HepG2 (cell line): ENCODE results near the gene CCL16. TPM values are rescaled to one million over a fixed set of nuclear protein-coding genes. Genes with fewer than 3 reads are reported as not detected.

Source experiments
- ATAC-seq: fragments of 200-7000 bp; cut with Tn5 transposase; 3 replicates; pipeline ENCODE4 v1.9.1; 2020; ENCODE audit warnings: mild to moderate bottlenecking, moderate library complexity
- BruUV-seq: library from RNA; stranded (reverse); fragments of 400-500 nt; replicated peaks from 2 replicates; lab custom pipeline; 2021; lab: Mats Ljungman, UMichigan
- CTCF ChIA-PET: fragments of 300-600 bp; formaldehyde crosslinking; extraction: SDS; loops from one replicate; lab custom pipeline; 2021; ENCODE audit warnings: low total read pairs, inconsistent platforms, low intra/inter-chr PET ratio; lab: Yijun Ruan, JAX
- POLR2A ChIA-PET: fragments of 350-600 bp; sonication (Branson Sonifier 250); formaldehyde crosslinking; loops from one replicate; lab custom pipeline; 2020; ENCODE audit warnings: antibody characterized with exemption, inconsistent platforms; lab: Yijun Ruan, JAX
- DNase-seq: peaks from one replicate; pipeline ENCODE4 v3.0.0-alpha.2; 2015; ENCODE audit warnings: low spot score
- FAIRE-seq: peaks from 3 replicates; lab custom pipeline; 2011; peaks lifted over from hg19 to GRCh38; lab: Jason Lieb, UNC
- H2AFZ ChIP-seq: one replicate; pipeline ENCODE4 v1.6.1; 2011; ENCODE audit warnings: low read length, inconsistent platforms
- H3K27ac ChIP-seq: fragments of 300-600 bp; 3 replicates; pipeline ENCODE4 v1.8.0; 2011; ENCODE audit warnings: mixed run types, mild to moderate bottlenecking, mixed read lengths, low read length, inconsistent platforms; ENCODE audit not compliant: insufficient read depth; ENCODE audit errors: extremely low read length
- H3K27me3 ChIP-seq, 2 experiments: fragments of 200-600 bp in 1 of 2; 2 replicates in 1 of 2; 3 replicates in 1 of 2; pipeline versions ENCODE4 v1.6.0 to v1.8.0; 2011; ENCODE audit warnings: low read length in 2 of 2, mild to moderate bottlenecking in 2 of 2, moderate library complexity in 2 of 2, inconsistent platforms in 1 of 2; ENCODE audit not compliant: insufficient read depth in 2 of 2, control insufficient read depth in 1 of 2
- H3K36me3 ChIP-seq, 2 experiments: fragments of 200-600 bp in 1 of 2; replicated peaks in 1 of 2; 2 replicates in 1 of 2; 3 replicates in 1 of 2; pipeline versions ENCODE4 v1.5.1 to v1.8.0; 2011; ENCODE audit warnings: low read length in 2 of 2, inconsistent platforms in 1 of 2; ENCODE audit not compliant: insufficient read depth in 2 of 2, control insufficient read depth in 1 of 2
- H3K4me1 ChIP-seq: 2 replicates; pipeline ENCODE4 v1.5.1; 2012; ENCODE audit warnings: low read length, inconsistent platforms; ENCODE audit not compliant: insufficient read depth
- H3K4me2 ChIP-seq: 2 replicates; pipeline ENCODE4 v1.6.0; 2011; ENCODE audit warnings: low read depth, low read length, inconsistent platforms
- H3K4me3 ChIP-seq, 3 experiments: fragments of 200-600 bp in 1 of 3; sonication (generic), shearing (Covaris generic) in 1 of 3; replicated peaks in 1 of 3; 2 replicates each; pipeline ENCODE4 v1.5.1; 2011 to 2016; ENCODE audit warnings: low read length in 3 of 3, inconsistent platforms in 2 of 3, low read depth in 2 of 3, mild to moderate bottlenecking in 2 of 3, control low read depth in 1 of 3, mixed read lengths in 1 of 3; ENCODE audit not compliant: insufficient read depth in 1 of 3
- H3K79me2 ChIP-seq: one replicate; pipeline ENCODE4 v1.6.1; 2011; ENCODE audit warnings: low read length, inconsistent platforms; ENCODE audit not compliant: insufficient read depth
- H3K9ac ChIP-seq: 2 replicates; pipeline ENCODE4 v1.6.0; 2011; ENCODE audit warnings: mild to moderate bottlenecking, low read depth, low read length, inconsistent platforms; ENCODE audit not compliant: insufficient read depth
- H3K9me3 ChIP-seq: 2 replicates; pipeline ENCODE4 v1.5.1; 2012; ENCODE audit warnings: mild to moderate bottlenecking, low read length
- H4K20me1 ChIP-seq: 2 replicates; pipeline ENCODE4 v1.6.0; 2011; ENCODE audit warnings: inconsistent platforms, mild to moderate bottlenecking, low read length, moderate library complexity; ENCODE audit not compliant: insufficient read depth
- ATF7 ChIP-seq, 2 experiments: fragments of 450-650 bp in 1 of 2; sonication (generic) in 1 of 2; formaldehyde crosslinking in 1 of 2; IDR thresholded peaks; 2 replicates each; pipeline versions ENCODE4 v1.4.0 to v1.6.1; 2016 to 2020; ENCODE audit warnings: antibody characterized with exemption in 1 of 2, mild to moderate bottlenecking in 1 of 2, missing genetic modification reagents in 1 of 2
- MEIS2 ChIP-seq: sonication (generic); formaldehyde crosslinking; IDR thresholded peaks from 2 replicates; pipeline ENCODE4 v1.9.0; 2021; ENCODE audit warnings: mild to moderate bottlenecking, missing genetic modification reagents
- NR1H2 ChIP-seq: sonication (generic); formaldehyde crosslinking; IDR thresholded peaks from 2 replicates; pipeline ENCODE4 v1.8.1; 2022; ENCODE audit warnings: low read depth, missing genetic modification reagents, borderline replicate concordance
- PHF5A ChIP-seq: IDR thresholded peaks from one replicate; pipeline ENCODE4 v1.6.1; 2018; ENCODE audit warnings: low read depth, missing genetic modification reagents; ENCODE audit not compliant: unreplicated experiment
- RORA ChIP-seq: sonication (generic); formaldehyde crosslinking; IDR thresholded peaks from 2 replicates; pipeline ENCODE4 v1.5.0; 2020; ENCODE audit warnings: mild to moderate bottlenecking, missing genetic modification reagents, moderate library complexity
- SSRP1 ChIP-seq: IDR thresholded peaks from 2 replicates; pipeline ENCODE4 v1.6.1; 2016; ENCODE audit warnings: control low read depth
- THRA ChIP-seq: sonication (generic); formaldehyde crosslinking; IDR thresholded peaks from 2 replicates; pipeline ENCODE4 v1.4.0; 2020; ENCODE audit warnings: missing genetic modification reagents, borderline replicate concordance
- ZBTB20 ChIP-seq: sonication (generic); formaldehyde crosslinking; IDR thresholded peaks from 2 replicates; pipeline ENCODE4 v1.8.1; 2023; ENCODE audit warnings: missing genetic modification reagents, low read depth, mild to moderate bottlenecking, borderline replicate concordance
- WGBS: methylation state at CpG from one replicate; pipeline ENCODE4 v1.1.6; 2017; ENCODE audit warnings: low lambda C conversion rate; 5-methylcytosine and 5-hydroxymethylcytosine counted together
- in situ Hi-C: cut with HindIII; loops from 2 replicates; pipeline ENCODE4 v1.10.0; 2017; ENCODE audit warnings: low pct_unique_long_range_greater_than_20kb; ENCODE audit not compliant: extremely low pct_ligation_motif_present
- intact Hi-C: fragments of 100-400 bp; cut with micrococcal nuclease; formaldehyde crosslinking; loops from one replicate; pipeline ENCODE4 v1.10.0; 2022; ENCODE audit not compliant: unreplicated experiment
- polyA plus RNA-seq, 8 experiments: library from polyadenylated mRNA; depleted of rRNA in 3 of 8; stranded (reverse) in 7 of 8; unstranded in 1 of 8; fragments of >200 nt; fragmentation: Illumina TruSeq in 4 of 8; extraction: Trizol in 4 of 8; gene quantifications; 2 replicates each; pipeline versions ENCODE4 v1.2.1 to v1.2.3, GENCODE V29; 2011 to 2016; ENCODE audit warnings: low read depth in 4 of 8, missing spikeins in 1 of 8, mixed read lengths in 1 of 8; ENCODE audit not compliant: insufficient read depth in 1 of 8
- total RNA-seq, 5 experiments: library from RNA; depleted of rRNA; stranded (reverse); fragments of >200 nt; fragmentation: Illumina TruSeq; extraction: Trizol; gene quantifications; 2 replicates each; pipeline ENCODE4 v1.2.3, GENCODE V29; 2016; ENCODE audit warnings: low read depth in 1 of 5
- TF ChIP-seq, protein P1 (sequence below): sonication (generic); formaldehyde crosslinking; IDR thresholded peaks from 2 replicates; pipeline ENCODE4 v1.5.0; 2020; ENCODE audit warnings: mild to moderate bottlenecking, missing genetic modification reagents, borderline replicate concordance

CCL16 gene
- total and polyA plus RNA-seq, 2 of the 13 experiments (the other 11 are each of a cell fraction or from before 2014, with no cell fraction given), result 2.0 to 14.7 TPM

DNA sequence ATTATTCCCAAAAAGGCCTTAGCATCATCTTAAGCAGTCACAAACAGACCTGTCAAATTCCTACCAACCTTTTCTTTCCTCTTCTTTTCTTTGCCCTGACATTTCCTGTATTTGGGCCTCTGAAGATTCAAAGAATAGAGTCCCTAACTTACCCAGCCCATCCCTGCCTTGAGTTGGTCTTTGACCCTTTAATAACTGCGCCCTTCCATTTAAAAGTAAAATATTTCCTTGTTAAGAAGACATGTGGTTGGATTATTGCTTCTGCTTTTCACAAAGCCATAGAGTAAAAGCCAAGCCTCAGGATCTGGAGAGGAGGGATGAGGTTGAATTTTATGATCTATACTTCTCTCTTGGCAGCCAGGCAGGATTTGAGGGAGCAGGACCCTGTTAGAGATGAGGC lies 49.7 kb upstream of the CCL16 start (continued):
- no peak for TF ChIP-seq ZBTB20
- no peak for TF ChIP-seq SSRP1 (CRISPR knock-in tag)

DNA sequence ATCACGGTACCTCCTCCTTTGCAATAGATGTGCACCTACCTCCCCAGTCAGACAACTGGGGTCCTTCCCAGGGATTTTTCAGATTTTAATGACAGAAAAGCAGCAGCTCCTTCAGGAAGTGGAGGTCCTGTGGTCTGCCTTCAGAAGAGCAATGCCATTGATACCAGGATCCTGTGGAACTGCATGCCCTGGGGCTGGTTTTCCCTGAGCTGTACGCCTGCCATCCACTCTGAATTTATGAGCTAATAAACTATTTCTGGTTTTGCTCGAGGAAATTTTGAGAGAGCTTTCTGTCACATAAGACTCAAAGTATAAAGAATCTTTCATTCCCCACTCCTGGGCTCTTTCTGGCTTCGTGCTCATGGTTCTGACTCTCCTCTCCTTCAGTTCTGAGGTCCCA lies 46.5 kb upstream of the CCL16 start:
- FAIRE-seq (no peak), ATAC-seq (no peak)
- no peak overlapping the region for H3K4me3 ChIP-seq
- no peak overlapping the region for H3K27ac ChIP-seq
- in situ Hi-C loops, result no loop called here
- no peak overlapping the region for H3K9ac ChIP-seq
- TF ChIP-seq, protein P1, sequence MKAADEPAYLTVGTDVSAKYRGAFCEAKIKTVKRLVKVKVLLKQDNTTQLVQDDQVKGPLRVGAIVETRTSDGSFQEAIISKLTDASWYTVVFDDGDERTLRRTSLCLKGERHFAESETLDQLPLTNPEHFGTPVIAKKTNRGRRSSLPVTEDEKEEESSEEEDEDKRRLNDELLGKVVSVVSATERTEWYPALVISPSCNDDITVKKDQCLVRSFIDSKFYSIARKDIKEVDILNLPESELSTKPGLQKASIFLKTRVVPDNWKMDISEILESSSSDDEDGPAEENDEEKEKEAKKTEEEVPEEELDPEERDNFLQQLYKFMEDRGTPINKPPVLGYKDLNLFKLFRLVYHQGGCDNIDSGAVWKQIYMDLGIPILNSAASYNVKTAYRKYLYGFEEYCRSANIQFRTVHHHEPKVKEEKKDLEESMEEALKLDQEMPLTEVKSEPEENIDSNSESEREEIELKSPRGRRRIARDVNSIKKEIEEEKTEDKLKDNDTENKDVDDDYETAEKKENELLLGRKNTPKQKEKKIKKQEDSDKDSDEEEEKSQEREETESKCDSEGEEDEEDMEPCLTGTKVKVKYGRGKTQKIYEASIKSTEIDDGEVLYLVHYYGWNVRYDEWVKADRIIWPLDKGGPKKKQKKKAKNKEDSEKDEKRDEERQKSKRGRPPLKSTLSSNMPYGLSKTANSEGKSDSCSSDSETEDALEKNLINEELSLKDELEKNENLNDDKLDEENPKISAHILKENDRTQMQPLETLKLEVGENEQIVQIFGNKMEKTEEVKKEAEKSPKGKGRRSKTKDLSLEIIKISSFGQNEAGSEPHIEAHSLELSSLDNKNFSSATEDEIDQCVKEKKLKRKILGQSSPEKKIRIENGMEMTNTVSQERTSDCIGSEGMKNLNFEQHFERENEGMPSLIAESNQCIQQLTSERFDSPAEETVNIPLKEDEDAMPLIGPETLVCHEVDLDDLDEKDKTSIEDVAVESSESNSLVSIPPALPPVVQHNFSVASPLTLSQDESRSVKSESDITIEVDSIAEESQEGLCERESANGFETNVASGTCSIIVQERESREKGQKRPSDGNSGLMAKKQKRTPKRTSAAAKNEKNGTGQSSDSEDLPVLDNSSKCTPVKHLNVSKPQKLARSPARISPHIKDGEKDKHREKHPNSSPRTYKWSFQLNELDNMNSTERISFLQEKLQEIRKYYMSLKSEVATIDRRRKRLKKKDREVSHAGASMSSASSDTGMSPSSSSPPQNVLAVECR (CRISPR knock-in tag), result no peak
- TF ChIP-seq ATF7 (IDR thresholded peaks at IDR 0.05), result no peak
- TF ChIP-seq ATF7 (CRISPR knock-in tag; IDR thresholded peaks at IDR 0.05), result no peak
- no peak for TF ChIP-seq PHF5A
- TF ChIP-seq THRA (CRISPR knock-in tag), result no peak
- TF ChIP-seq RORA, result no peak
- TF ChIP-seq NR1H2 (CRISPR knock-in tag), result no peak
- TF ChIP-seq MEIS2 (CRISPR knock-in tag), result no peak
- TF ChIP-seq, all 625 proteins: peak for 0
- no peak for DNase-seq
- Histone ChIP-seq H3K79me2 (no peaks in the 10 kb centered on the region), H3K4me1 (no peaks in the 10 kb centered on the region), H3K9me3 (no peaks in the 10 kb centered on the region), H3K27me3 (no peaks in the 10 kb centered on the region), H3K4me2 (no peak overlapping the region), H4K20me1 (no peaks in the 10 kb centered on the region), H3K36me3 (no peaks in the 10 kb centered on the region), H2AFZ (no peak overlapping the region)
- ChIA-PET POLR2A (no interaction called here), CTCF (no interaction called here)
- intact Hi-C loops, result no loop called here
- BruUV-seq, result no TSS peak
- WGBS, result 33% methylated on average over 4 of the region's 4 CpGs
